SHP77 (cell line): ENCODE data around the gene GRHL3.

Experiments used
- DNase-seq, 2 experiments: peaks; one replicate each; lab custom pipeline; 2025; lab: John Stamatoyannopoulos, UW

Gene GRHL3

GRCh38 chr1:24373044-24373443 is 53.9 kb downstream of the GRHL3 start:
- no peak for DNase-seq

- DNase-seq = no peak
Observed at GRCh38 chr1:24373710-24374109, 54.6 kb downstream of the GRHL3 start.

- DNase-seq = no peak
Observed at GRCh38 chr1:24374891-24375786, 56.0 kb downstream of the GRHL3 start.

GRCh38 chr1:24379733-24380315 is 60.7 kb downstream of the GRHL3 start:
- no peak for DNase-seq

GRCh38 chr1:24380508-24380907 is 61.4 kb downstream of the GRHL3 start:
- no peak for DNase-seq

- no peak for DNase-seq
Observed at GRCh38 chr1:24381256-24381655, 62.1 kb downstream of the GRHL3 start.

GRCh38 chr1:24382165-24382577 is 63.0 kb downstream of the GRHL3 start:
- no peak for DNase-seq

- no peak for DNase-seq
Observed at GRCh38 chr1:24383381-24383940, 64.3 kb downstream of the GRHL3 start.

GRCh38 chr1:24384251-24385090 is 65.3 kb downstream of the GRHL3 start:
- DNase-seq = no peak

- no peak for DNase-seq
Observed at GRCh38 chr1:24385160-24385940, 66.2 kb downstream of the GRHL3 start.

GRCh38 chr1:24386241-24386640 is 67.1 kb downstream of the GRHL3 start:
- DNase-seq = no peak

GRCh38 chr1:24386931-24387330 is 67.8 kb downstream of the GRHL3 start:
- no peak for DNase-seq

GRCh38 chr1:24387636-24388175 is 68.5 kb downstream of the GRHL3 start:
- DNase-seq = no peak

- no peak for DNase-seq
Observed at GRCh38 chr1:24388331-24388885, 69.3 kb downstream of the GRHL3 start.

GRCh38 chr1:24389231-24389678 is 70.1 kb downstream of the GRHL3 start:
- DNase-seq = no peak

- peak; percentile 19 to 55 for DNase-seq
Observed at GRCh38 chr1:24390924-24391782, 72.0 kb downstream of the GRHL3 start.

GRCh38 chr1:24391882-24392603 is 72.9 kb downstream of the GRHL3 start:
- peak; percentile 25 to 34 for DNase-seq

- no peak for DNase-seq
Observed at GRCh38 chr1:24392604-24392946, 73.4 kb downstream of the GRHL3 start.

- no peak for DNase-seq
Observed at GRCh38 chr1:24392982-24393650, 74.0 kb downstream of the GRHL3 start.
